GM18511 (cell line): ENCODE data around the gene TMEM120B.

ENCODE experiments used
- ATAC-seq: cut with Tn5 transposase; IDR thresholded peaks from one replicate; pipeline ENCODE4 v1.9.1; 2021; ENCODE audit warnings: mild to moderate bottlenecking, moderate library complexity; ENCODE audit not compliant: unreplicated experiment

Gene TMEM120B

GRCh38 chr12:121801595-121802484 is 89.3 kb downstream of the TMEM120B start:
- no peak for ATAC-seq

- ATAC-seq = no peak
Observed at GRCh38 chr12:121802485-121802842, 89.9 kb downstream of the TMEM120B start.

- ATAC-seq = peak; percentile 40
Observed at GRCh38 chr12:121802843-121803698, 90.5 kb downstream of the TMEM120B start.

GRCh38 chr12:121803861-121804416 is 91.4 kb downstream of the TMEM120B start, which contains the start of gene SETD1B:
Gene SETD1B (plus strand): TSS chr12:121804009. CDS start chr12:121804738, 729 bp downstream.
- peak; percentile 14 for ATAC-seq

GRCh38 chr12:121804417-121805111 is 92.0 kb downstream of the TMEM120B start:
- ATAC-seq = no peak

GRCh38 chr12:121805171-121806008 is 92.8 kb downstream of the TMEM120B start:
- ATAC-seq = no peak

GRCh38 chr12:121806009-121806545 is 93.5 kb downstream of the TMEM120B start:
- ATAC-seq = no peak

GRCh38 chr12:121806546-121807423 is 94.2 kb downstream of the TMEM120B start:
- ATAC-seq = no peak

GRCh38 chr12:121807642-121808347 is 95.2 kb downstream of the TMEM120B start:
- ATAC-seq = no peak

- no peak for ATAC-seq
Observed at GRCh38 chr12:121808623-121809022, 96.1 kb downstream of the TMEM120B start.

- no peak for ATAC-seq
Observed at GRCh38 chr12:121809712-121810116, 97.2 kb downstream of the TMEM120B start.

- ATAC-seq = no peak
Observed at GRCh38 chr12:121810234-121810817, 97.8 kb downstream of the TMEM120B start.

GRCh38 chr12:121810833-121811433 is 98.4 kb downstream of the TMEM120B start:
- ATAC-seq = no peak

GRCh38 chr12:121811434-121812319 is 99.1 kb downstream of the TMEM120B start:
- peak; percentile 76 for ATAC-seq

GRCh38 chr12:121812320-121812871 is 99.8 kb downstream of the TMEM120B start:
- ATAC-seq = peak; percentile 40
